ENCODE measurements around the gene UROC1.

Gene UROC1

DNA sequence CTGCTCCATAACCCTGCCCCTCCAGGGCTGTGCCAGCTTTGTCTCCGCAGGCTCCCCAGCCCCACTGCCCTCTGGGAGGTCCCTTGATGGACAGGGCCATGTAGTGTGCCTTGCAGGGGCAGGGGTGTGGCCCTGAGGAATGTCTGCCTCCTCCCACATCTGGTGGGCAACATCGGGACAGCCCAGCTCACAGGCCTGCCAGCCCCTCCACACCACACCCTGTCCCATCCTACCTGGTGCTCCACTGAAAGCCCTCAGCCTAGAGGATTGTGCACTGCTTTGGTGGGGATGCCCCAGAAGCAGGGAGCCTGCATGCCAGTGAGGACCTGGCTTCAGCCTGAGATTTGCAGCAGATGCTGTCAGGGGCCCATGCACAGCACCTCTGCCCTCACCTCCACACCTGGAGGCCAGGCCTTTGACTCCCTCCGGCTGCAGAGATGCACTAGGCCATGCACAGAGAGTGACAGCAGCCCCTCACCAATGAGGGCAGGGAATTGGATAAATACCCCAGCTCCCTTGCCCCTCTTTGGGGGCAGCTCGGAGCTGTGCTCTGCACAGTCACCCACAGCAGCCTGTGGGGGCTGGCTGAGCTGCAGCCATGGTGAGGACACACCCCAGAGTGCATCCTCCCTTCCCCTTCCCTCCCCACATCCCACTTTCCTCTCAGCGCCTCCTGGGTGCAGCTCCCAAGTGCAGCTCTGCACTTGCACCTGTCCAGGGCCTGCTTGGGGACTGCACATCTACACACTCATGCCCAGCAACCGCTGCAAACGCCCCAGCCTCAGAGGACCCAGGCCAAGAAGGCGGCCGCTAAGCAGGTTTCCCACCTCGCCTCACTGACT is 38.4 kb upstream of the UROC1 start:
- POLR2A ChIA-PET, result no interaction called here
- CTCF ChIA-PET, result no interaction called here
- TF ChIP-seq CTCF (IDR thresholded peaks at IDR 0.05; ENCODE audit: control extremely low read depth, extremely low read depth, low read depth, missing control alignments), result no peak
- DNase-seq (ENCODE audit: extremely low spot score), result no peak

GRCh38 chr3:126554560-126555525 is 37.3 kb upstream of the UROC1 start:
- ChIA-PET CTCF (no interaction called here), POLR2A (no interaction called here)
- TF ChIP-seq CTCF (IDR thresholded peaks at IDR 0.05; ENCODE audit: control extremely low read depth, extremely low read depth, low read depth, missing control alignments), result no peak
- DNase-seq (ENCODE audit: extremely low spot score), result no peak

GRCh38 chr3:126553284-126554084 is 35.9 kb upstream of the UROC1 start:
- CTCF ChIA-PET, result interaction anchor here (1.5 kb wide), 1 partner anchor 31 kb away, joined by 4 read pairs; no protein-coding TSS in a partner anchor
- POLR2A ChIA-PET, result no interaction called here
- TF ChIP-seq CTCF (IDR thresholded peaks at IDR 0.05; ENCODE audit: control extremely low read depth, extremely low read depth, low read depth, missing control alignments), result no peak
- DNase-seq (ENCODE audit: extremely low spot score), result no peak

GRCh38 chr3:126552688-126553283 is 35.2 kb upstream of the UROC1 start:
- ChIA-PET CTCF (interaction anchor here (1.5 kb wide), 1 partner anchor 30 kb away, joined by 4 read pairs; no protein-coding TSS in a partner anchor), POLR2A (no interaction called here)
- no peak for DNase-seq (ENCODE audit: extremely low spot score)

DNA sequence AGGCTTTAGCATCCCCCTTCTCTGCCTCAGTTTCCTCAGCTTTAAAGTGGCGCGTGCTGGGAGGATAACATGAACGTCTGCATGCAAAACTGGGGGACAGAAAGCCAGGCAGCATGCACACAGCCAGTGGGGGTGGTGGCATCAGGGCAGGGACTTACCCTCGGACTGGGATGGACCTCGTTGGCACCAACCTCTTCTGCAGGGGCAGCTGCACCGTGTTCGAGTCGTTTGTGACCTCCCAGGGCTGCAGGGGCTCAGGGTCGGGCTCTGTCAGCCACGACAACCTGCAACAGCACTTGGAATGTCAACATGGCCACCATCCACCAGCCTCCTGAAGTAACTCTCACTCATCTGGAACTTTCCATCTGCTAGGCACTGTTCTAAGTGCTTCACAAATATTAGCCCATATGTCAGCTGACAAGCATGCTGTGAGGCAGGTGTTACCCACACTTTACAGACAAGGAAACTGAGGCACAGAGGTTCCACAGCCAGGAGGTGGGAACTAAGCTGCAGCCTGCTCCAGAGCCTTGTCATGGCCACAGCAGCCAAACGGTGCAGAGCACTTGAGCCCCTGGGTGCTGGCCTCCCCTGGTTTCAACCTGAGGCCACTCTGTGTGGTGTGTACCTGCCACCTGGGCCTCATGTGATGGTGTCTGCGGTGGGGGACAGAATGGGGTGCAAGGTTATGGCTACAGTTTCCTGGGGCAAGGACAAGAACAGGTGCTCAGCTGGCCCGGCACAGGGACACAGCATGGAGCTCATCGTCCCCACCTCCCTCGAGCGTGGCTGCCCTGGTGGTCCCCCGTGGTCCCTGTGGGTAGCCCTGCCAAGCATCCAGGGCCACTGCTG is 34.5 kb upstream of the UROC1 start:
- DNase-seq (ENCODE audit: extremely low spot score), result no peak
- no peak for TF ChIP-seq CTCF (IDR thresholded peaks at IDR 0.05; ENCODE audit: control extremely low read depth, extremely low read depth, low read depth, missing control alignments)
- POLR2A ChIA-PET, result no interaction called here
- CTCF ChIA-PET, result interaction anchor here (1.5 kb wide), 1 partner anchor 30 kb away, joined by 4 read pairs; no protein-coding TSS in a partner anchor

More at GRCh38 chr3:126552688-126553283, 35.2 kb upstream of the UROC1 start:
- TF ChIP-seq CTCF (IDR thresholded peaks at IDR 0.05; ENCODE audit: control extremely low read depth, extremely low read depth, low read depth, missing control alignments), result no peak
